Psoas muscle (tissue), 8 donors: Measurements from ENCODE around the gene HLA-DMB. TPM values are rescaled to one million over a fixed set of nuclear protein-coding genes. Genes with fewer than 3 reads are reported as not detected.
"Not testable (repeated sequence)": the region's sequence is repeated elsewhere in the genome, so short reads cannot be mapped to it uniquely, and the experiment has no call there.

Source experiments
- ATAC-seq, 4 donors: fragments of 200-7000 bp; cut with Tn5 transposase; one replicate each; pipeline ENCODE4 v1.9.1; 2020; ENCODE audit warnings: moderate library complexity in 3 of 4, mild to moderate bottlenecking in 2 of 4
- DNase-seq, 2 donors: peaks; one replicate each; pipeline ENCODE4 v3.0.0-alpha.2; 2020
- H3K27ac ChIP-seq: fragments of 200-600 bp; one replicate; pipeline ENCODE4 v1.8.0; 2022
- H3K27me3 ChIP-seq, 3 donors: fragments of 200-600 bp in 1 of 3; one replicate each; pipeline versions ENCODE4 v1.6.1 to v1.8.0; 2013 to 2022; ENCODE audit warnings: low read length in 2 of 3, mild to moderate bottlenecking in 2 of 3, moderate library complexity in 1 of 3; ENCODE audit not compliant: insufficient read depth in 3 of 3
- H3K36me3 ChIP-seq, 2 donors: fragments of 200-600 bp in 1 of 2; one replicate each; pipeline versions ENCODE4 v1.6.1 to v1.8.0; 2013 to 2022; ENCODE audit warnings: low read depth in 1 of 2, mild to moderate bottlenecking in 1 of 2, moderate library complexity in 1 of 2; ENCODE audit not compliant: insufficient read depth in 1 of 2
- H3K4me1 ChIP-seq: fragments of 200-600 bp; one replicate; pipeline ENCODE4 v1.8.0; 2022
- H3K4me3 ChIP-seq: fragments of 200-600 bp; one replicate; pipeline ENCODE4 v1.8.0; 2022; ENCODE audit warnings: mild to moderate bottlenecking
- H3K9me3 ChIP-seq: fragments of 200-600 bp; one replicate; pipeline ENCODE4 v1.8.0; 2022
- WGBS, 3 donors: extraction: QIAGEN DNeasy Blood & Tissue Kit; methylation state at CpG; one replicate each; pipeline versions ENCODE4 v1.1.6 to v1.1.7; 2013; 5-methylcytosine and 5-hydroxymethylcytosine counted together
- intact Hi-C, 2 donors: fragments of 100-400 bp; cut with DNase I; formaldehyde crosslinking; loops; one replicate each; pipeline versions ENCODE4 v1.11.0 to v1.14.2; 2022
- polyA plus RNA-seq, 3 donors: library from polyadenylated mRNA; stranded (reverse); fragments of 200-250 nt; gene quantifications; one replicate each; pipeline ENCODE4 v1.2.3, GENCODE V29; 2013
- total RNA-seq, 4 donors: library from RNA; stranded (reverse); fragmentation: NEBNext Ultra II Directional in 2 of 4; extraction: Animal tissue kit (Norgen Biotek cat#: 25700) in 2 of 4; gene quantifications; one replicate each; pipeline versions ENCODE4 v1.2.1 to v1.2.4, GENCODE V29; 2021 to 2023
- TF ChIP-seq, protein P1 (sequence below): fragments of 200-600 bp; IDR thresholded peaks from one replicate; pipeline ENCODE4 v1.8.0; 2022; ENCODE audit warnings: antibody characterized with exemption
- donor health status: healthy with polysubstance abuse.
- donor health status: DM: no; HTN: no; CAD: no; lungs with moderate emphysema.
- donor health status: Bipolar disorder and iron deficiency.
- donor health status: healthy.
- donor health status: DM: yes; HTN: yes; CAD: no.
- donor health status: DM: no; HTN: no; CAD: no.
- donor health status: DM: no; HTN: no; CAD: no.
- donor health status: DM: yes; HTN: yes; CAD: no.

The HLA-DMB gene
- total and polyA plus RNA-seq, 7 donors, result 1.4 to 7.6 (median 2.9) TPM

DNA sequence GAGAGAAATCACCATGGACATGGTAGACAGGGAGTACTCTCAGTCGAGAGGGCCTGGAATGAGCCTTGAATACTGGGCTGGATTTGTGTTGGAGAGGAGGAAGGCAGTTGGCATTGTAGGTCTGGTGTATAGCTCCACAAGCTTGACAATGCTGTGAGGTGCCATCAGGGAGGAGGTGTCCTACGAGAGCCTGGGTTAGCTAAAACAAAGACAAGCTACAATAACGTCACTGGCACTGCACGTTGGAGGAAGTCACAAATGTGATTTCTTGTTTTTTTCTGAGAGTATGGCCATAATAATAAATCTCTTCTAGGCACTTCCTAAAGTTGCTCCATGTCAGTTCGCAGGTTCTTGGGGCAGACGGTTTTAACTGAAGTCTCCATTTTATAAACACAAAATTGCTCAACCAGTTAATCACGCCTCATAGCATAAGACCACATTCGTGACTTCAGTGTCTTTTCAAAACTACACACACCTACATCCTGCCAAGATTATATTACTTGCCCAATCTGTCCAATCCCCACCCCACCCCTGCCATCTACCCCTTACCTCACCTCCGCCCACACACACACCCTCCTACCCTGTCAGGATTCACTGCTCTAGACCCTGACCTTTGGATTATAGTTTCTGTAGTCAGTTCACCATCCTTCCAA lies 4.4 kb upstream of the HLA-DMB start:
- TF ChIP-seq, protein P1, sequence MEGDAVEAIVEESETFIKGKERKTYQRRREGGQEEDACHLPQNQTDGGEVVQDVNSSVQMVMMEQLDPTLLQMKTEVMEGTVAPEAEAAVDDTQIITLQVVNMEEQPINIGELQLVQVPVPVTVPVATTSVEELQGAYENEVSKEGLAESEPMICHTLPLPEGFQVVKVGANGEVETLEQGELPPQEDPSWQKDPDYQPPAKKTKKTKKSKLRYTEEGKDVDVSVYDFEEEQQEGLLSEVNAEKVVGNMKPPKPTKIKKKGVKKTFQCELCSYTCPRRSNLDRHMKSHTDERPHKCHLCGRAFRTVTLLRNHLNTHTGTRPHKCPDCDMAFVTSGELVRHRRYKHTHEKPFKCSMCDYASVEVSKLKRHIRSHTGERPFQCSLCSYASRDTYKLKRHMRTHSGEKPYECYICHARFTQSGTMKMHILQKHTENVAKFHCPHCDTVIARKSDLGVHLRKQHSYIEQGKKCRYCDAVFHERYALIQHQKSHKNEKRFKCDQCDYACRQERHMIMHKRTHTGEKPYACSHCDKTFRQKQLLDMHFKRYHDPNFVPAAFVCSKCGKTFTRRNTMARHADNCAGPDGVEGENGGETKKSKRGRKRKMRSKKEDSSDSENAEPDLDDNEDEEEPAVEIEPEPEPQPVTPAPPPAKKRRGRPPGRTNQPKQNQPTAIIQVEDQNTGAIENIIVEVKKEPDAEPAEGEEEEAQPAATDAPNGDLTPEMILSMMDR, result no peak
- DNase-seq, result no peak
- H3K4me3 ChIP-seq, result no peak overlapping the region
- ATAC-seq, result no peak
- 80 to 83% (median 82%) methylated on average over 9 of the region's 9 CpGs for WGBS, 3 donors
- H3K27ac ChIP-seq, result no peak overlapping the region
- intact Hi-C loops, result no loop called here
- H3K4me1 ChIP-seq, result peaks cover 4% of the 10 kb centered on the region
- H3K36me3 ChIP-seq, result no peaks in the 10 kb centered on the region
- H3K27me3 ChIP-seq, result no peaks in the 10 kb centered on the region
- peaks cover 5% of the 10 kb centered on the region for H3K9me3 ChIP-seq

DNA sequence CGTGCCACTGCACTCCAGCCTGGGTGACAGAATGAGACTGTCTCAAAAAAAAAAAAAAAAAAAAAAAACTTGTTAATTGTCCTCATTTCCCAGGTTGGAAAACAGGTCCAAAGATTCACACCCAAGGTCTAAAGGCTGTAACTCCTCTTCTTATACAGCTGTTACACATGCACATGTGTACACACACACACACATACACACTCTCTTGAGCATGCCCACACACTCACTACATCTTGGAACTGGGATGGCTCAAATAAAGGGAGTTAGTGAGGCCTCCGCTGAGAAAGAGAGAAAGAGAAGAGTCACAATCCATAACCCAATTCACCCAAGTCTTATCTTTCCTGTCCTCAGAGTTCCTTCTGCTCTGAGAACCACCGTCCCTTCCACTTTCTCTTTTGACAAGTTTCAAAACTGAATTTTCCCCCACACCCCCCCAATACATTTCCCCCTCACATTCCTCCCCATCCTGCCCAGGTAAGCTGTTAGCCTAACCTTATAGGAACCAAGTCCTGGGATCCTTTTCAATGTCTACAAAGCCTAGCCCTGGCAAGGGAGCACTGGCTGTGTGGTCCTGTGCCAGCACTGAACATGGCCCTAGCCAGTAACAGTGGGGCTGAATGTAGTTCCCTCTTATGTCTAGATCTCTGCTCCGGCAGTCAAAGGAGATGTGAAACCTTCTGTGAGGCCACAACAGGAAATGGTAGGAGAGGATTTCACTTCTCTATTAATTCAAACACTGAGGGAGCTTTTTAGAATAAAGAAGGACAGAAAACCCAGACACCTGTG lies 3.2 kb upstream of the HLA-DMB start:
- DNase-seq, result no peak
- TF ChIP-seq, protein P1, result no peak
- ATAC-seq, result no peak
- Histone ChIP-seq H3K4me3 (no peak overlapping the region), H3K4me1 (peaks cover 4% of the 10 kb centered on the region), H3K9me3 (peaks cover 5% of the 10 kb centered on the region), H3K36me3 (no peaks in the 10 kb centered on the region), H3K27ac (no peak overlapping the region), H3K27me3 (no peaks in the 10 kb centered on the region)
- intact Hi-C loops, result loop anchor here in 1 of 2 donors (5.0 kb wide), 1 partner anchor 52 kb away; no protein-coding TSS in a partner anchor
- WGBS, 3 donors, result 74 to 81% (median 79%) methylated on average over 4 of the region's 4 CpGs

DNA sequence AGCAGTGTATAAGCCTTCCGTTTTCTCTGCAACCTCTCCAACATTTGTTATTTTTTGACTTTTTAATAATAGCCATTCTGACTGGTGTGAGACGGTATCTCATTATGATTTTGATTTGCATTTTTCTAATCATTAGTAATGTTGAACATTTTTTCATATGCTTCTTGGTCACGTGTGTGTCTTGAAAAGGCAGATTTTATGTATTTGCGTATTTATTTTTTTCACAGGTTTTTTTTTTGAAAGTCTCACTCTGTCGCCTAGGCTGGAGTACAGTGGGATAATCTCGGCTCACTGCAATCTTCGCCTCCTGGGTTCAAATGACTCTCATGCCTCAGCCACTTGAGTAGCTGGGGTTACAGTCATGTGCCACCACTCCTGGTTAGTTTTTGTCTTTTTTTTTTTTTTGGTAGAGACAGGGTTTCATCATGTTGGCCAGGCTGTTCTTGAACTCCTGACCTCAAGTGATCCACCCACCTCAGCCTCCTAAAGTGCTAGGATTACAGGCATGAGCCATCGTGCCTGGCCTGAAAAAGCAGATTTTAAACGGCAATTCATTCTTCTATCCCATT lies 1.8 kb upstream of the HLA-DMB start:
- not testable (repeated sequence) for DNase-seq, H3K9me3 ChIP-seq, H3K27ac ChIP-seq, H3K36me3 ChIP-seq, H3K4me1 ChIP-seq, ATAC-seq, H3K4me3 ChIP-seq, H3K27me3 ChIP-seq
- 77% methylated on average over 9 of the region's 9 CpGs for WGBS, 3 donors
- intact Hi-C loops, result loop anchor here in 1 of 2 donors (5.0 kb wide), 1 partner anchor 50 kb away; no protein-coding TSS in a partner anchor

GRCh38 chr6:32941214-32941768 lies 463 bp upstream of the HLA-DMB start:
- intact Hi-C loops, result loop anchor here in 1 of 2 donors (5.0 kb wide), 1 partner anchor 49 kb away; no protein-coding TSS in a partner anchor
- Histone ChIP-seq H3K9me3 (peaks cover 4% of the 10 kb centered on the region), H3K4me1 (peaks cover 4% of the 10 kb centered on the region), H3K4me3 (no peak overlapping the region), H3K27me3 (no peaks in the 10 kb centered on the region), H3K36me3 (no peaks in the 10 kb centered on the region), H3K27ac (peak overlapping the region; percentile 50)
- WGBS, 3 donors, result 59 to 69% (median 64%) methylated on average over 7 of the region's 7 CpGs
- ATAC-seq, result peak in 2 of 4 donors; percentile 23 to 25
- DNase-seq, result no peak
- TF ChIP-seq, protein P1, result no peak

DNA sequence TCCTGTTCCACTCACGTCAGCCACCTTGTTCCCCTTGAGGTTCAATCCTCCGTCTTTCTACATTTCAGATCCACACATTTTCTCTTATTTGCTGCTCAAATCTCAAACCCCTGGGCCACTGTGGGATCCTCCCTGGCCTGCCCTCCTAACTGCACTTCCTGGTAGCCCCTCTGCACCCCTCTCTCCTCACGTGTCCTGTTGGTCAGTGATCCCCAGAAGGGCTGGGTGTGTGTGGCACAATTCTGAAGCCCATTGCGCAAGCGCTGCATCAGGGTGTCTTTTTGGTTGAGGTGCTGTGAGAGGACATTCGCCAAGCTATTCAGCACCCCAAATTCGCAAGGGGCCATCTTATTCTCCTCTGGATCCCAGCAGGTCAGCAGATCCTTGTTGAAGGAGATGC lies 2.3 kb downstream of the HLA-DMB start:
- Histone ChIP-seq H3K4me1 (peaks cover 4% of the 10 kb centered on the region), H3K36me3 (no peaks in the 10 kb centered on the region), H3K4me3 (no peak overlapping the region), H3K27me3 (no peaks in the 10 kb centered on the region), H3K27ac (no peak overlapping the region), H3K9me3 (no peaks in the 10 kb centered on the region)
- 85 to 91% (median 90%) methylated on average over 7 of the region's 7 CpGs for WGBS, 3 donors
- TF ChIP-seq, protein P1, result no peak
- intact Hi-C loops, result loop anchor here in 1 of 2 donors (5.0 kb wide), 1 partner anchor 51 kb away; no protein-coding TSS in a partner anchor
- DNase-seq (no peak), ATAC-seq (no peak)
